Amniotic epithelial cell (primary cell): ENCODE data around the gene ERG.

Source experiments
- DNase-seq: peaks from one replicate; pipeline ENCODE4 v3.0.0-alpha.2; 2010; ENCODE audit warnings: low read depth

The ERG gene

GRCh38 chr21:38330666-38331065, 167.6 kb downstream of the ERG start:
- DNase-seq, result no peak
